Measurements from ENCODE around the gene NDUFA5.

DNA sequence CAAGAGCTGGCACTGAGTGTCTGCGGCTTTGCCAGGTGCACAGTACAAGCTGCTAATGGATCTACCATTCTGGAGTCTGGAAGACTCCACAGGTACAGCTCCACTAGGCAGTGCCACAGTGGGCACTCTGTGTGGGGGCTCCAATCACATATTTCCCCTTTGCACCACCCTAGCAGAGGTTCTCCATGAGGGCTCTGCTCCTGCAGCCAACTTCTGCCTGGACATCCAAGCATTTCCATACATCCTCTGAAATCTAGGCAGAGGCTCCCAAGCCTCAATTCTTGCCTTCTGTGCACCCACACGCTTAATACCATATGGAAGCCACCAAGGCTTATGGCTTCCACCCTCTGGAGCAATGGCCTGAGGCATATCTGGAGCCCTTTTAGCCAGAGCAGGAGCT, 52.4 kb downstream of the NDUFA5 start:
- TF ChIP-seq EZH2phosphoT487 (IDR thresholded peaks at IDR 0.05; ENCODE audit: borderline replicate concordance, low read depth, low read length) = no peak
- TF ChIP-seq, protein P1, sequence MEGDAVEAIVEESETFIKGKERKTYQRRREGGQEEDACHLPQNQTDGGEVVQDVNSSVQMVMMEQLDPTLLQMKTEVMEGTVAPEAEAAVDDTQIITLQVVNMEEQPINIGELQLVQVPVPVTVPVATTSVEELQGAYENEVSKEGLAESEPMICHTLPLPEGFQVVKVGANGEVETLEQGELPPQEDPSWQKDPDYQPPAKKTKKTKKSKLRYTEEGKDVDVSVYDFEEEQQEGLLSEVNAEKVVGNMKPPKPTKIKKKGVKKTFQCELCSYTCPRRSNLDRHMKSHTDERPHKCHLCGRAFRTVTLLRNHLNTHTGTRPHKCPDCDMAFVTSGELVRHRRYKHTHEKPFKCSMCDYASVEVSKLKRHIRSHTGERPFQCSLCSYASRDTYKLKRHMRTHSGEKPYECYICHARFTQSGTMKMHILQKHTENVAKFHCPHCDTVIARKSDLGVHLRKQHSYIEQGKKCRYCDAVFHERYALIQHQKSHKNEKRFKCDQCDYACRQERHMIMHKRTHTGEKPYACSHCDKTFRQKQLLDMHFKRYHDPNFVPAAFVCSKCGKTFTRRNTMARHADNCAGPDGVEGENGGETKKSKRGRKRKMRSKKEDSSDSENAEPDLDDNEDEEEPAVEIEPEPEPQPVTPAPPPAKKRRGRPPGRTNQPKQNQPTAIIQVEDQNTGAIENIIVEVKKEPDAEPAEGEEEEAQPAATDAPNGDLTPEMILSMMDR (conservative IDR thresholded peaks at IDR 0.05; ENCODE audit: low read length) = no peak
